Right renal pelvis (tissue), 4 donors: ENCODE results near the gene GALM. TPM values are rescaled to one million over a fixed set of nuclear protein-coding genes. Genes with fewer than 3 reads are reported as not detected.
"Not testable (repeated sequence)": the region's sequence is repeated elsewhere in the genome, so short reads cannot be mapped to it uniquely, and the experiment has no call there.

Experiments used
- DNase-seq, 4 donors: peaks; one replicate each; pipeline ENCODE4 v3.0.0-alpha.2; 2013; ENCODE audit warnings: low read depth in 4 of 4, low spot score in 3 of 4, missing footprints in 1 of 4
- polyA plus RNA-seq, 4 donors: library from polyadenylated mRNA; unstranded; fragments of 120-200 nt; gene quantifications; one replicate each; pipeline ENCODE4 v1.2.1, GENCODE V29; 2013; ENCODE audit not compliant: insufficient read length in 4 of 4

The GALM gene
- polyA plus RNA-seq, 4 donors = 60.5 to 63.8 (median 61.9) TPM

GRCh38 chr2:38755891-38756290 is 90.0 kb downstream of the GALM start:
- not testable (repeated sequence) for DNase-seq

DNA sequence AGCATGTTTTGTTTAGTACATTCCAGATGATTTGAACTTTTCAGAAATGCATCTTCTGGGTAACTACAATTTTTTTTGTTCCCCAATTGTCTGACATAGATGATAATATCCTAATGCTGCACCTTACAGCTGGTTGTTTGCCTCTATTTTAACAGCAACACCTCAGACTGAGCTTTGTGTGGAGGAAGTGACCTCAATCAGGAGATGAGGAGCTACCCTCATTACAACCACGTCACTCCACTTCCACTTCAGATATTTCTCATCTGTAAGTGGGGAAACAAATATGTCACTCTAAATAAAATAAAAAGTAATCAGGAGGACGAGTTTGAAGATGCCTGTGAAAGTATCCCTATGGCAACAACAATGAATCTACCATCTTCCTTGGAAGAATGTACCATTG is 97.3 kb downstream of the GALM start:
- no peak for DNase-seq

DNA sequence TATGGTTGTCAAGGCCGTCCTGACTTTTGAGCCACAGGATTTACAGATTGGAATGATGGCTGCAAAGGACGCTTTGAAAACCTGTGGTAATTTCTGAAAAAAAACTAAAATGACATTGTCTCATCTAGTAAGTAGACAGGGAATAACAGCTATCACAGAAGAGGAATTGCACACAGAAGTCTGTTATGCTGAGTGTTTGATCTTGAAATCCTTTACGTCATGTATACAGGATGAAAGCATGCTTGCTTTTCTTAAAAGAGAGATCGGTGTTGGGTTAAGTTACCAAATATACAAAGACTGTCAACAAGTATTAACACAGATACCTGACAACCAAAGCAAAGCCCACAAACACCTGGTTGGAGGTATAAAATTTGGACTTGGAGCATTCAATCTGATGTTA is 97.8 kb downstream of the GALM start:
- no peak for DNase-seq

DNA sequence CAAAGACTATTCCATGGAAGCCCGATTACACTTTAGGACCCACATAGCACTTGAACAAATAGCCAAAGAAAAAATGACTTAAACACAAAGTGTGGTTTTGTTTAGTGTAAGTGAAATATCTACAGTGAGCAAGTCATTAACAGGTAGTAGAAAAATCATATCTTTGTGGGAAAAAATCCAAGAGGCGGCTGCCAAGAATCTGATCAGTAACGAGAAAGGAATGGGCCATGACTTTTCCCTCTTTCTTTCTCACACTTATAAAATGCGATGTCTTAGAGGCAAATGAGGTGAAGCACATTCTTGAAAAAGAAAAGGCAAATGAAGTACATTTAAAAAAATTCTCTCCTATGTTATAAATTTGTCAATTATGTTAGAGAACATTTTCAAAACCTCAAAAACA is 99.2 kb downstream of the GALM start:
- no peak for DNase-seq

DNA sequence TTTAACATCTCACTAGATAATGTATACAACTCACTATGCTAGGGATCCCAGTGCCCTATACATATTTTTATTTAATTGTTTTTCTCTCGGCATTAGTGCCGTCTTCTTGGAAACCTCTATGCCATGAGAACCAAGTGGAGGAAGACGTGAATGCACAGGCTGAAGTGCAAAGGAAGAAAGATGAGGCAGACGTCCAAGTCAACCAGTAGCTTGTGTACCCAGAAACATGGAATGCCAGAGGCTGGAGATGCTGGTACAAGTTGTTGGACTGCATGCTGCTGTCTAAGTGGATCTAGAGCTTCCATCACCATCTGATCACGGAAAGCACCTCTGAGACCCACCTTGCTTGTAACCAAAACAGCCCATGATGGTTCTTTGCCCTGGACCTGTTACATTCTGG is 99.6 kb downstream of the GALM start:
- DNase-seq = no peak

DNA sequence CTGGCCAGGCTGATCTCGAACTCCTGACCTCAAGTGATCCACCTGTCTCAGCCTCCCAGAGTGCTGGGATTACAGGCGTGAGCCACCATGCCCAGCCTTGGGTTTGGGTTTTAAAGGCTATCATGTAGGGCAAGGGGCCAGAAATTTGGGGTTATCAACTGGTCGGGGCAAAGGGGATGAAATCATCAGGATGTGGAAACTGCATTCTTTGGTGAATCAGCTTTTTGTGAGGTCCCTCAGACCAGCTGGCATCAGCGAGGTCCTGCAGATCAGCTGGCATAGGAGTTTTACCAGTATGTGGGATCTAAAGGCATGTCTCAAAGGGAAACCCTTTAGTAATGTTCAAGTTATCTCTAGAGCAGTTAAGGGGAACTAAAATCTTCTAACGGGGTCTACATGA is 105.7 kb downstream of the GALM start:
- DNase-seq = no peak

DNA sequence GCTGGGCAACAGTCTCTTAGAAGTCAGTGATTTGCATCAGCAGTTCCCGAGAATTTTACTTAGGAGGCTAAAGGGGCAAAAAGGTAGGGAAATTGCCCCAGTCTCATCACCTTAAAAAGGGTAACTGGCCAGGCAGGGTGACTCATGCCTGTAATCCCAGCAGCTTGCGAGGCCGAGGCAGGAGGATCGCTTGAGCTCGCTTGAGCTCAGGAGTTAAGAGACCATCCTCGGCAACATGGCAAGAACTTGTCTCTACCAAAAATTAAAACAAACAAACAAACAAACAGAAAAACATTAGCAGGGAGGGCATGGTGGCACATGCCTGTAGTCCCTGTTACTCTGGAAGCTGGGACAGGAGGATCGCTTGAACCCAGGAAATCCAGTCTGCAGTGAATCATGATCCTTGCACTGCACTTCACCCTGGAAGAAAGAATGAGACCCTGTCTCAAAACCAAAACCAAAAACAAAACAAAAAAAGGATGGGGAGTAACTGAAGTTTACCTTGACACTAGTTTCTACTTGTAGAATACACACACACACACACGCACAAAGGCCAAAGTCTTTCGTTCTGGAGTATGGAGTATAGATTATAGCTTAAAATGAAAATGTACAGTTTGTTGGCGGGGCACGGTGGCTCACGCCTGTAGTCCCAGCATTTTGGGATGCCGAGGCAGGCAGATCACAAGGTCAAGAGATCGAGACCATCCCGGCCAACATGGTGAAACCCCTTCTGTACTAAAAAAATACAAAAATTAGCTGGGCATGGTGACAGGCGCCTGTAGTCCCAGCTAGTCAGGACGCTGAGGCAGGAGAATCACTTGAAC is 109.4 kb downstream of the GALM start:
- DNase-seq = no peak

GRCh38 chr2:38775921-38776225 is 110.0 kb downstream of the GALM start:
- no peak for DNase-seq

DNA sequence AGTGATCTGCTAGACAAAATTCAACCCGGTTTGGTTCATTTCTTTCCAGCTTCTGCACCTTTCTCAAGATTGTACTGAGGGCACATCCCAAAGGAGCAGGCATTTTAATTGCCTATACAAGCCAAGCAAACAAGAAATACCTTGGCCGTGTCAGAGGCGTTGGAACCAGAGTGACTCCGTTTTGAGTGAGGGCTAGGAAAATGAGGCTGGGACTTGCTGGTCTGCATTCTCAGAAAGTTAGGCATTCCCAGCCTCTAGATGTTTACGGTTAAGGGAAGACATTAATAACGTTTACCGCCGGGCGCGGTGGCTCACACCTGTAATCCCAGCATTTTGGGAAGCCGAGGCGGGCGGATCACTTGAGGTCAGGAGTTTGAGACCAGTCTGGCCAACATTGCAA is 110.6 kb downstream of the GALM start:
- DNase-seq = no peak

GRCh38 chr2:38778687-38779082 is 112.8 kb downstream of the GALM start:
- no peak for DNase-seq

DNA sequence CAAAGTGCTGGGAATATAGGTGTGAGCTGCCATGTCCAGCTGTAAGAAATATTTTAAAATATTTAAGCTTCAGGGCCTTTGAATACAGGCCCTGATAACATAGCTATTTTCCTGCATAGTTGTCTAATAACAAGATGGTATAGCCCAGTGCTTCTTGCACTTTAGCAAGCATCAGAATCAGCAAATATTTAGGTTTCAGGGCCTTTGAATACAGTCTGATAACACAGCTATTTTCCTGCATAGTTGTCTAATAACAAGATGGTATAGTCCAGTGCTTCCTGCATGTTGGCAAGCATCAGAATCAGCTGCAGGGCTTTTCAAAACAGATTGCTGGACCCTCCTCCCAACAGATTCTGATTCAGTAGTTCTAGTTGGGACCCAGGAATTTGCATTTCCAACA is 117.7 kb downstream of the GALM start:
- no peak for DNase-seq

Other genes with a start within 250 kb of the GALM start
- 10 to 100 TPM; 75.0 to 85.1 (median 80.5) TPM for gene HNRNPLL, start 63.2 kb upstream of the GALM start, polyA plus RNA-seq
- gene SRSF7, start 85.2 kb downstream of the GALM start, polyA plus RNA-seq = 100 to 1,000 TPM; 238 to 248 (median 241) TPM
- gene GEMIN6, start 112.1 kb downstream of the GALM start, polyA plus RNA-seq = 10 to 100 TPM; 19.7 to 22.7 (median 21.0) TPM
- 10 to 100 TPM; 30.5 to 34.1 (median 33.4) TPM for gene DHX57, start 209.8 kb downstream of the GALM start, polyA plus RNA-seq
- 10 to 100 TPM; 51.4 to 57.0 (median 55.8) TPM for gene MORN2, start 209.9 kb downstream of the GALM start, polyA plus RNA-seq
- 1 to 10 TPM; 2.1 to 2.7 (median 2.2) TPM for gene ARHGEF33, start 223.8 kb downstream of the GALM start, polyA plus RNA-seq